A549 (cell line): ENCODE measurements around the gene PDXP. TPM values are rescaled to one million over a fixed set of nuclear protein-coding genes. Genes with fewer than 3 reads are reported as not detected.

Source experiments
- ATAC-seq, 2 experiments: fragments of 200-7000 bp in 1 of 2; fragments of >200 bp in 1 of 2; cut with Nextera tagmentation in 1 of 2; cut with Tn5 transposase in 1 of 2; 3 replicates each; pipeline versions ENCODE4 v1.8.0 to v1.9.1; 2018 to 2020; ENCODE audit warnings: mild to moderate bottlenecking in 1 of 2, moderate library complexity in 1 of 2
- CTCF ChIA-PET: fragments of 300-600 bp; sonication (Branson Sonifier 250); formaldehyde crosslinking; extraction: SDS; loops from one replicate; lab custom pipeline; 2021; ENCODE audit warnings: antibody characterized with exemption, inconsistent platforms; lab: Yijun Ruan, JAX
- POLR2A ChIA-PET: fragments of 350-600 bp; formaldehyde crosslinking; extraction: SDS; loops from one replicate; lab custom pipeline; 2021; ENCODE audit warnings: antibody characterized with exemption, inconsistent platforms; lab: Yijun Ruan, JAX
- DNase-seq, 2 experiments: peaks; one replicate each; pipeline versions ENCODE4 v3.0.0 to v3.0.0-alpha.2; 2011 to 2016; ENCODE audit warnings: low read depth in 1 of 2, low spot score in 1 of 2
- FAIRE-seq: peaks from 2 replicates; lab custom pipeline; 2011; peaks lifted over from hg19 to GRCh38; lab: Jason Lieb, UNC
- H3K27ac ChIP-seq, 2 experiments: fragments of >200 bp; sonication (Bioruptor Twin); formaldehyde crosslinking; 3 replicates each; pipeline ENCODE4 v1.5.1; 2016 to 2017
- H3K4me1 ChIP-seq: fragments of >200 bp; sonication (Bioruptor Twin); formaldehyde crosslinking; 3 replicates; pipeline ENCODE4 v1.6.1; 2016
- H3K4me2 ChIP-seq: fragments of >200 bp; sonication (Bioruptor Twin); formaldehyde crosslinking; 3 replicates; pipeline ENCODE4 v1.6.1; 2016
- H3K4me3 ChIP-seq: fragments of >200 bp; sonication (Bioruptor Twin); formaldehyde crosslinking; 3 replicates; pipeline ENCODE4 v1.5.1; 2016
- H3K9me3 ChIP-seq: fragments of >200 bp; sonication (Bioruptor Twin); formaldehyde crosslinking; 3 replicates; pipeline ENCODE4 v1.6.1; 2016
- BHLHE40 ChIP-seq: IDR thresholded peaks from 2 replicates; pipeline ENCODE4 v1.6.1; 2012; ENCODE audit warnings: low read depth, low read length, inconsistent platforms
- CBX2 ChIP-seq: fragments of 200-600 bp; sonication (generic); IDR thresholded peaks from 2 replicates; pipeline ENCODE4 v1.6.1; 2016; ENCODE audit warnings: low read depth, mild to moderate bottlenecking, borderline replicate concordance
- CBX8 ChIP-seq: fragments of 200-600 bp; sonication (generic); IDR thresholded peaks from 2 replicates; pipeline ENCODE4 v1.6.1; 2016
- CEBPB ChIP-seq, 2 experiments: fragments of >200 bp in 1 of 2; sonication (Bioruptor Twin) in 1 of 2; formaldehyde crosslinking in 1 of 2; IDR thresholded peaks; 2 replicates each; pipeline ENCODE4 v1.6.1; 2012 to 2016
- CHD2 ChIP-seq: fragments of 150-350 bp; IDR thresholded peaks from 2 replicates; pipeline ENCODE4 v1.6.1; 2014; ENCODE audit warnings: low read length; ENCODE audit not compliant: partially characterized antibody
- CHD4 ChIP-seq: fragments of 200-600 bp; sonication (generic); IDR thresholded peaks from 2 replicates; pipeline ENCODE4 v1.6.1; 2016; ENCODE audit warnings: antibody characterized with exemption, mild to moderate bottlenecking, borderline replicate concordance
- EHMT2 ChIP-seq: fragments of 200-600 bp; sonication (generic); IDR thresholded peaks from 2 replicates; pipeline ENCODE4 v1.6.1; 2016; ENCODE audit warnings: antibody characterized with exemption, low read depth, mild to moderate bottlenecking, moderate library complexity
- ESRRA ChIP-seq: fragments of 150-350 bp; IDR thresholded peaks from 2 replicates; pipeline ENCODE4 v1.6.1; 2014; ENCODE audit warnings: mild to moderate bottlenecking, low read length, borderline replicate concordance
- FOSB ChIP-seq: fragments of 250-450 bp; sonication (Bioruptor Pico); IDR thresholded peaks from 2 replicates; pipeline ENCODE4 v1.5.0; 2020; ENCODE audit warnings: mild to moderate bottlenecking, moderate library complexity
- FOXS1 ChIP-seq: fragments of 250-450 bp; sonication (Bioruptor Pico); IDR thresholded peaks from 2 replicates; pipeline ENCODE4 v1.5.0; 2020; ENCODE audit warnings: mild to moderate bottlenecking, moderate library complexity
- HDAC2 ChIP-seq: fragments of 200-600 bp; sonication (generic); IDR thresholded peaks from 2 replicates; pipeline ENCODE4 v1.6.1; 2016
- JUN ChIP-seq, 2 experiments: fragments of >200 bp; sonication (Bioruptor Twin); formaldehyde crosslinking; IDR thresholded peaks; 2 replicates in 1 of 2; 3 replicates in 1 of 2; pipeline ENCODE4 v1.6.1; 2016 to 2017
- JUNB ChIP-seq: fragments of >200 bp; sonication (Bioruptor Twin); formaldehyde crosslinking; IDR thresholded peaks from 2 replicates; pipeline ENCODE4 v1.6.1; 2016
- KDM1A ChIP-seq: fragments of 200-600 bp; sonication (generic); IDR thresholded peaks from 2 replicates; pipeline ENCODE4 v1.6.1; 2016; ENCODE audit warnings: low read depth, mild to moderate bottlenecking
- MAFK ChIP-seq: fragments of 450-650 bp; IDR thresholded peaks from 2 replicates; pipeline ENCODE4 v1.6.1; 2014; ENCODE audit not compliant: partially characterized antibody
- NFE2L2 ChIP-seq: fragments of 150-350 bp; conservative IDR thresholded peaks from 2 replicates; pipeline ENCODE4 v1.6.1; 2014; ENCODE audit warnings: low read length
- NPAS2 ChIP-seq: fragments of 250-450 bp; sonication (Bioruptor Pico); IDR thresholded peaks from 2 replicates; pipeline ENCODE4 v1.8.0; 2022; ENCODE audit warnings: mild to moderate bottlenecking, moderate library complexity, borderline replicate concordance
- POLR2A ChIP-seq: IDR thresholded peaks from 2 replicates; pipeline ENCODE4 v1.6.1; 2012; ENCODE audit warnings: mild to moderate bottlenecking, low read length
- POLR2AphosphoS2 ChIP-seq: conservative IDR thresholded peaks from 2 replicates; pipeline ENCODE4 v1.6.1; 2012; ENCODE audit warnings: low read length, improper control_type of control experiment, inconsistent platforms
- RARB ChIP-seq: fragments of 250-450 bp; sonication (Bioruptor Pico); IDR thresholded peaks from 2 replicates; pipeline ENCODE4 v1.8.0; 2021; ENCODE audit warnings: mild to moderate bottlenecking, moderate library complexity
- SMC3 ChIP-seq: fragments of >200 bp; sonication (Bioruptor Twin); formaldehyde crosslinking; IDR thresholded peaks from 3 replicates; pipeline ENCODE4 v1.6.1; 2018; ENCODE audit warnings: inconsistent platforms
- TFCP2L1 ChIP-seq: fragments of 250-450 bp; sonication (Bioruptor Pico); IDR thresholded peaks from 2 replicates; pipeline ENCODE4 v1.5.0; 2021; ENCODE audit warnings: mild to moderate bottlenecking
- ZNF302 ChIP-seq: fragments of 250-450 bp; sonication (Bioruptor Pico); IDR thresholded peaks from 2 replicates; pipeline ENCODE4 v1.9.0; 2021; ENCODE audit warnings: inconsistent platforms, mild to moderate bottlenecking, moderate library complexity
- WGBS: methylation state at CpG from one replicate; pipeline ENCODE4 v1.1.6; 2017; ENCODE audit errors: missing lambda C conversion rate; 5-methylcytosine and 5-hydroxymethylcytosine counted together
- polyA plus RNA-seq, 4 experiments: library from polyadenylated mRNA; depleted of rRNA in 3 of 4; stranded (reverse); fragments of >200 nt; fragmentation: RNase III in 1 of 4; extraction: RNeasy Plus Mini Kit Qiagen cat#74134 plus additional on column Dnase treatment in 1 of 4; gene quantifications; 2 replicates in 3 of 4; 3 replicates in 1 of 4; pipeline ENCODE4 v1.2.3, GENCODE V29; 2011 to 2017
- TF ChIP-seq, protein P1 (sequence below): fragments of 450-650 bp; IDR thresholded peaks from 2 replicates; pipeline ENCODE4 v1.6.1; 2014; ENCODE audit warnings: antibody characterized with exemption
- TF ChIP-seq, protein P2 (sequence below): fragments of >200 bp; sonication (Bioruptor Twin); formaldehyde crosslinking; IDR thresholded peaks from 3 replicates; pipeline ENCODE4 v1.6.1; 2016
- TF ChIP-seq, protein P3 (sequence below): IDR thresholded peaks from 2 replicates; pipeline ENCODE4 v1.6.1; 2012
- TF ChIP-seq, protein P4 (sequence below): fragments of 250-450 bp; sonication (Bioruptor Pico); IDR thresholded peaks from 2 replicates; pipeline ENCODE4 v1.5.0; 2020; ENCODE audit warnings: low read depth, mild to moderate bottlenecking, moderate library complexity
- TF ChIP-seq, protein P5 (sequence below): fragments of >200 bp; sonication (Bioruptor Twin); formaldehyde crosslinking; IDR thresholded peaks from 3 replicates; pipeline ENCODE4 v1.5.1; 2016

Gene PDXP
- polyA plus RNA-seq, 2 of the 4 experiments (the other 2 are of a cell fraction), result 11.5 to 13.1 TPM

DNA sequence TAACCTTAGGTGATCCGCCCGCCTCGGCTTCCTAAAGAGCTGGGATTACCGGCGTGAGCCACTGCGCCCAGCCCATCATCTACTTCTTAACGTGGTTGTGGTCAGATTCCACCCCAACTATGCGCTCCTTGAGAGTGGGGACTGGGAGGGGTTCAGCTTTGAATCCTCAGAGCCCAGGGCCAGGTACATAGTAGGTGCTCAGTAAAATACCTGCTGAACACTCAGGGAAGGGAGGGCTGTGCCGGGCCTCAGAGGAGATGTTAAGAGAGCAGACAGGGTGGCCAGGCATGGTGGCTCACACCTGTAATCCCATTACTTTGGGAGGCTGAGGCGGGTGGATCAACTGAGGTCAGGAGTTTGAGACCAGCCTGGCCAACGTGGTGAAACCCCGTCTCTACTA is 15.7 kb downstream of the PDXP start:
- DNase-seq (no peak), ATAC-seq (no peak)
- Histone ChIP-seq H3K9me3 (no peaks in the 10 kb centered on the region), H3K4me1 (peaks cover 18% of the 10 kb centered on the region; the same call in 2 of the 3 replicates), H3K4me3 (no peak overlapping the region), H3K27ac (peak overlapping the region; percentile 85 to 97), H3K4me2 (peak overlapping the region; percentile 100)
- WGBS, result 87% methylated on average over 11 of the region's 12 CpGs
- CTCF ChIA-PET, result interaction anchor here (1.4 to 15.2 kb wide), 3 partner anchors 14 to 31 kb away, joined by 3 to 152 read pairs (median 3); no protein-coding TSS in a partner anchor
- POLR2A ChIA-PET, result interaction anchor here (3.1 kb wide), 1 partner anchor 17 kb away, joined by 31 read pairs; the partner anchor contains the start of gene PDXP
- TF ChIP-seq ESRRA, result no peak
- TF ChIP-seq TFCP2L1 (CRISPR knock-in tag), result no peak
- no peak for TF ChIP-seq SMC3
- no peak for TF ChIP-seq CHD2
- TF ChIP-seq JUN (IDR thresholded peaks at IDR 0.05), result no peak
- no peak for TF ChIP-seq ZNF302 (CRISPR knock-in tag)
- no peak for TF ChIP-seq FOSB (CRISPR knock-in tag)
- TF ChIP-seq, protein P1, sequence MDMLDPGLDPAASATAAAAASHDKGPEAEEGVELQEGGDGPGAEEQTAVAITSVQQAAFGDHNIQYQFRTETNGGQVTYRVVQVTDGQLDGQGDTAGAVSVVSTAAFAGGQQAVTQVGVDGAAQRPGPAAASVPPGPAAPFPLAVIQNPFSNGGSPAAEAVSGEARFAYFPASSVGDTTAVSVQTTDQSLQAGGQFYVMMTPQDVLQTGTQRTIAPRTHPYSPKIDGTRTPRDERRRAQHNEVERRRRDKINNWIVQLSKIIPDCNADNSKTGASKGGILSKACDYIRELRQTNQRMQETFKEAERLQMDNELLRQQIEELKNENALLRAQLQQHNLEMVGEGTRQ, result no peak
- TF ChIP-seq CBX2, result no peak
- no peak for TF ChIP-seq CEBPB (IDR thresholded peaks at IDR 0.05)
- no peak for TF ChIP-seq POLR2A
- no peak for TF ChIP-seq POLR2AphosphoS2
- TF ChIP-seq, all 56 proteins: peak for 0
- FAIRE-seq, result no peak

DNA sequence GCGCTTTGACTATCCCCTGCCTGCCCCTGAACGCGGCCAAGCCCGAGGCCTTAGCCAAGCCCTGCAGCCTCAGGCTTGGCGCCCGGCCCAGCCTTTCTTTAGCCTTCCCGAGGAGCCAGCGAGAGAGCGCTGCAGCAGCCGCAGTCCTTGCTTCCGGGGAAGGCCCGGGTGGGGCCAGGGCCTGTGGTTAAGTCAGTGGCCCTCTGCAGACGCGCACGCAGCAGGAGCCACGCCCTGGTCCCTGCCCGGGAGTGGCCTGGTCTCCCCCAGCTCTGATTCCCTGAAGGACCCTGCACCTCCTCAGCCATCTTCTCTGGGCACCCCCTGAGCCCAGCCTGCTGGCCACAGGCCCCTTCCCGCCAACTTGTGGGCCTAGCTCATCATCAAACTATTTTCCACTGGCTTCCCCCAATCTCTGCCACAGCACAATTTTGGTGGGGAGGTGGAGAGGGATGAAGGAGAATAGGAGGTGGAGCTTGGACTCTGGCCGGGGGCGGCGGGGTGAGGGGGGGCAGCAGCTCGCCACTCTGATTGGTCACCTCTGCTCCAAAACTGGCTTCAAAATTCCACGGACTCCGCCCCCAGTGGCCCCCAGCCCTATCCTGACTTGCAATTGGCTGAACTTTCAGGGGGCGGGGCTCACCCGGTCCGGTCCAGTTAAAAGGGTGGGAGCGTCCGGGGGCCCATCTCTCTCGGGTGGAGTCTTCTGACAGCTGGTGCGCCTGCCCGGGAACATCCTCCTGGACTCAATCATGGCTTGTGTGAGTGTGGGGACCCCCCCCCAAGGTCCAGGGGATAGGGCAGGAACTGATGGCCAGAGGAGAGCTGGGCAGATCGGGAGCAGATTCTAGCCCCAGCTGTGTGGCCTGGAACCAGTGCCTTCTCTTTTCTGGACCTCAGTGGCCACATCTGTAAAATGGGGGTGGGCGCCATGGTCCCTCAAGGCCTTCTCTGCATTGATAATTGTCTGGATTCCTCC is 16.7 kb downstream of the PDXP start, which contains the start of gene LGALS1:
Gene LGALS1, plus strand, starts transcription at position 686 of the 979 bp plus-strand sequence. Its CDS starts 67 bp downstream, at position 753.
- H3K4me2 ChIP-seq, result peak within 1 kb of the TSS; percentile 100
- H3K4me1 ChIP-seq, result peaks cover 18% of the 10 kb centered on the region; the same call in 2 of the 3 replicates
- CTCF ChIA-PET, result interaction anchor here (1.0 to 15.2 kb wide), 9 partner anchors 8 to 136 kb away, joined by 3 to 152 read pairs (median 4); partner anchors contain the start of gene NOL12
- H3K4me3 ChIP-seq, result peak within 1 kb of the TSS; percentile 64
- FAIRE-seq (no peak), ATAC-seq (peak; percentile 79 to 86), DNase-seq (peak; percentile 65 to 92)
- H3K27ac ChIP-seq, result peak within 1 kb of the TSS; percentile 93 to 97
- WGBS, result 2% methylated on average over 14 of the region's 34 CpGs
- H3K9me3 ChIP-seq, result no peaks in the 10 kb centered on the region
- POLR2A ChIA-PET, result interaction anchor here (0.5 to 3.1 kb wide), 4 partner anchors 11 to 67 kb away, joined by 4 to 31 read pairs (median 6); partner anchors contain the start of genes GGA1, NOL12 and PDXP
- TF ChIP-seq MAFK, result no peak
- no peak for TF ChIP-seq RARB
- TF ChIP-seq JUNB, result no peak
- TF ChIP-seq, protein P2, sequence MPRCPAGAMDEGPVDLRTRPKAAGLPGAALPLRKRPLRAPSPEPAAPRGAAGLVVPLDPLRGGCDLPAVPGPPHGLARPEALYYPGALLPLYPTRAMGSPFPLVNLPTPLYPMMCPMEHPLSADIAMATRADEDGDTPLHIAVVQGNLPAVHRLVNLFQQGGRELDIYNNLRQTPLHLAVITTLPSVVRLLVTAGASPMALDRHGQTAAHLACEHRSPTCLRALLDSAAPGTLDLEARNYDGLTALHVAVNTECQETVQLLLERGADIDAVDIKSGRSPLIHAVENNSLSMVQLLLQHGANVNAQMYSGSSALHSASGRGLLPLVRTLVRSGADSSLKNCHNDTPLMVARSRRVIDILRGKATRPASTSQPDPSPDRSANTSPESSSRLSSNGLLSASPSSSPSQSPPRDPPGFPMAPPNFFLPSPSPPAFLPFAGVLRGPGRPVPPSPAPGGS, result 0 out of 3 replicates have a peak, but pooled peaks have one; percentile 23
- no peak for TF ChIP-seq CBX2
- no peak for TF ChIP-seq NFE2L2
- TF ChIP-seq, protein P3, sequence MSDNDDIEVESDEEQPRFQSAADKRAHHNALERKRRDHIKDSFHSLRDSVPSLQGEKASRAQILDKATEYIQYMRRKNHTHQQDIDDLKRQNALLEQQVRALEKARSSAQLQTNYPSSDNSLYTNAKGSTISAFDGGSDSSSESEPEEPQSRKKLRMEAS, result peak; percentile 64
- peak in 1 of 2 experiments; percentile 1; a peak in 2 of 5 replicates for TF ChIP-seq JUN (IDR thresholded peaks at IDR 0.05)
- TF ChIP-seq, protein P4, sequence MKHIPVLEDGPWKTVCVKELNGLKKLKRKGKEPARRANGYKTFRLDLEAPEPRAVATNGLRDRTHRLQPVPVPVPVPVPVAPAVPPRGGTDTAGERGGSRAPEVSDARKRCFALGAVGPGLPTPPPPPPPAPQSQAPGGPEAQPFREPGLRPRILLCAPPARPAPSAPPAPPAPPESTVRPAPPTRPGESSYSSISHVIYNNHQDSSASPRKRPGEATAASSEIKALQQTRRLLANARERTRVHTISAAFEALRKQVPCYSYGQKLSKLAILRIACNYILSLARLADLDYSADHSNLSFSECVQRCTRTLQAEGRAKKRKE (CRISPR knock-in tag), result no peak
- TF ChIP-seq EHMT2, result no peak
- no peak for TF ChIP-seq BHLHE40
- 0 out of 2 replicates have a peak, but pooled peaks have one; percentile 27 for TF ChIP-seq HDAC2
- no peak for TF ChIP-seq CEBPB (IDR thresholded peaks at IDR 0.05)
- TF ChIP-seq, protein P5, sequence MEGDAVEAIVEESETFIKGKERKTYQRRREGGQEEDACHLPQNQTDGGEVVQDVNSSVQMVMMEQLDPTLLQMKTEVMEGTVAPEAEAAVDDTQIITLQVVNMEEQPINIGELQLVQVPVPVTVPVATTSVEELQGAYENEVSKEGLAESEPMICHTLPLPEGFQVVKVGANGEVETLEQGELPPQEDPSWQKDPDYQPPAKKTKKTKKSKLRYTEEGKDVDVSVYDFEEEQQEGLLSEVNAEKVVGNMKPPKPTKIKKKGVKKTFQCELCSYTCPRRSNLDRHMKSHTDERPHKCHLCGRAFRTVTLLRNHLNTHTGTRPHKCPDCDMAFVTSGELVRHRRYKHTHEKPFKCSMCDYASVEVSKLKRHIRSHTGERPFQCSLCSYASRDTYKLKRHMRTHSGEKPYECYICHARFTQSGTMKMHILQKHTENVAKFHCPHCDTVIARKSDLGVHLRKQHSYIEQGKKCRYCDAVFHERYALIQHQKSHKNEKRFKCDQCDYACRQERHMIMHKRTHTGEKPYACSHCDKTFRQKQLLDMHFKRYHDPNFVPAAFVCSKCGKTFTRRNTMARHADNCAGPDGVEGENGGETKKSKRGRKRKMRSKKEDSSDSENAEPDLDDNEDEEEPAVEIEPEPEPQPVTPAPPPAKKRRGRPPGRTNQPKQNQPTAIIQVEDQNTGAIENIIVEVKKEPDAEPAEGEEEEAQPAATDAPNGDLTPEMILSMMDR, result no peak
- TF ChIP-seq CHD4, result no peak
- no peak for TF ChIP-seq FOXS1 (CRISPR knock-in tag)
- peak; percentile 84 for TF ChIP-seq KDM1A
- TF ChIP-seq ESRRA, result no peak
- no peak for TF ChIP-seq CHD2
- TF ChIP-seq CBX8, result no peak
- TF ChIP-seq NPAS2, result no peak
- TF ChIP-seq, protein P1, result no peak
